SIG-M5 (cell line): ENCODE data around the gene CDH13.

Experiments
- DNase-seq: peaks from one replicate; lab custom pipeline; 2025; lab: John Stamatoyannopoulos, UW

The CDH13 gene

DNA sequence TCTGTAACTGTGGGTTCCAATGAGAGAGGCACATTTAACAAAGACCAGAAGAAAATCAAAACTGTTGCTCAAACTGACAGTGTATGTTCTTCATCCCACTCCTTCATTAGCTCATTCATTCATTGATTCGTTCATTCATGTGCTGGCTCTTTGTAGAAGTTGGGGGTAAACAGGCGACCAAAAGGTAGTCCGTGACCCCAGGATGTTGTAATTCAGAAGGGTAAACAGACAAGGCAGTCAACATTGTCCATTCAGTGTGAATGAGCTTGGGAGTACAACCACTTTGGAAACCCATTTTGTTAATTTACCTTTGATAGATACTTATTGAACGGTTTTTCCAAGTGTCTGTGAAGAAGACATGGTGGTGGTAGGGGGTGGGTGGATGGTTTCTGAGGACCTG is 26.1 kb downstream of the CDH13 start:
- DNase-seq, result no peak

GRCh38 chr16:82653550-82654511 is 27.1 kb downstream of the CDH13 start:
- no peak for DNase-seq

DNA sequence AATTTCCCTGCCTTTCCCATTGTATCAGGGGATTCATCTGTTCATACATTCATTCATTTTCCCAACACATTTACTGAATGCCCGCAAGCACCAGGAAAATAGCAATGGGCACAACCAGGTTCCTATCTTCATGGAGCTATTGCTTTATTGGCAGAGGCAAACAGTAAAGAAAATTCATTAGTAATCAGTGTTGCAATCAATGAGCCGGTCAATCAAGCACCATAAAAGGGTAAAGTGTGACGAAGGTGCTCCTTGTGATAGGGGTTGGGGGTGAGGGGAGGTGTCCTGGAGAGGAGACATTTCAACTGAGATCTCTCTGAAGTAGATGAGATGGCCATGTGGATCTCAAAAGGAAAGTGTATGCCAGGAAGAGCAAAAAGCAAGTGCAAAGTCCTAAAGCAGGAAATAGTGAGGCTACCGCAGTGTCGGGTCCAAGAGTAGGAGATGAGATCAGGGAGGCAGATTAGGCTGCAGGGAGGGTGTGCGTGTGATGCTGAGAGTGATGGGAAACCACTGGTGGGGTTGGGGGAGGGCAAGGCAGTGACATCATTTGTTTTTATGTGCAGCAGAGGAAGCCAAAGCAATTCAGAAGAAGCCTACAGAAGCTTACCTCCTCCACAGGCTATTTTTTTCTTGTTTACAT is 28.4 kb downstream of the CDH13 start:
- no peak for DNase-seq

DNA sequence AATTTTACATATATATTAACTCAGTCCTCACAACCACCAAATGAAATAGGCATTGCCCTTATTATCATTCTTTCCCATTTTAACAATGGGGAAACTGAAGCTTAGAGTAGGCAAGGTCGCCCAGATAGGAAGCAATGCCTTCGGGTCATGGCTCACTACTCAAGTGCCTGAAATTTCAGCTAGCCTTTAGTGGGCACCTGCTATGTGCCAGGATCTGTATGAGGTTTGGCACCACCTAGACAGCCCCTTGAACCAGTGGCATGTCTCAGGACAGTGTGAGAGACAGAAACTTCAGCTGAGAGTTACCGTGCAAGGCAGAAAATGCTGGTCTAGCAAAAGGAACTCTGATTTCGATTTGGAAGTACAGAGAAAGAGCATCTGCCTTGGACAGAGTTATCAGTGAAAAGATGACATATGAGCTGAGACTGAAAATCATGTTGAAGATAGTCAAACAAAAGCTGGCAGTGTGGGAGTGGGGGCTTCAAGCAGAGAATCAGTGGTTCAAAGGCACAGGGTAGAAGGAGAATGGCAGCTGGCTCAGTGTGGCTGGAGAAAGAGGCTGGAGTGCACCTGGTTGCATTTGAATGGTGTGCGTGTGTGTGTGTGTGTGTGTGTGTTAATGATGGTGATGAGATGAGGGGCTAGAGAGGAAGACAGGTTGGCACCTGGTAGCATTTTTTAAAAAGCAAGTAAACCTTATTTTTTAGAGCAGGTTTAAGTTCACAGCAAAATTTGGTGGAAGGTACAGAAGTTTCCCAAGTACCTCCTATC is 29.1 kb downstream of the CDH13 start:
- no peak for DNase-seq

GRCh38 chr16:82657239-82657638 is 30.5 kb downstream of the CDH13 start:
- no peak for DNase-seq

GRCh38 chr16:82657786-82658185 is 31.0 kb downstream of the CDH13 start:
- no peak for DNase-seq

- DNase-seq, result no peak
Observed at GRCh38 chr16:82658796-82659195, 32.0 kb downstream of the CDH13 start.

- DNase-seq, result no peak
Observed at GRCh38 chr16:82660075-82660645, 33.4 kb downstream of the CDH13 start.

- DNase-seq, result no peak
Observed at GRCh38 chr16:82660966-82661365, 34.2 kb downstream of the CDH13 start.

- no peak for DNase-seq
Observed at GRCh38 chr16:82664181-82664580, 37.4 kb downstream of the CDH13 start.

GRCh38 chr16:82665025-82665424 is 38.3 kb downstream of the CDH13 start:
- DNase-seq, result no peak

- DNase-seq, result no peak
Observed at GRCh38 chr16:82667437-82667836, 40.7 kb downstream of the CDH13 start.

GRCh38 chr16:82668094-82668493 is 41.3 kb downstream of the CDH13 start:
- DNase-seq, result no peak

GRCh38 chr16:82671741-82672140 is 45.0 kb downstream of the CDH13 start:
- DNase-seq, result no peak

- no peak for DNase-seq
Observed at GRCh38 chr16:82672676-82673075, 45.9 kb downstream of the CDH13 start.

DNA sequence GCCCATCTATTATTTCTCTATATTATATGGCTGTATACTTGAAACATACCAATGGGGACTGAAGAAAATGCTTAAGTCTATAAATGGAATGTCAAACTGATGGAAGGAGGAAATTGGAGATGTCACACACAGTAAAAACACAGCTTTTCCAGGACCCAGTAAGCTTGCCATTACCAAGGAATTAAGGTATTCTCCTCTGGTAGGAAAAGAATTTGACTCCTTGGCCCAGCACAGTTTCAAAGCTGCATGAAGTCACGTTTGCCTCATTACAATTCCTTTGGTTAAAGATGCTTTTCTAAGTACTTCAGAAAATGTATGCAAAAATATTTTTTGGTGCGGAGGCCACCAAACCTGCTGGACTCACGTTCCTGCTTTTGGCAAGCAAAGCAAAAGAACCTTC is 48.5 kb downstream of the CDH13 start:
- no peak for DNase-seq

DNA sequence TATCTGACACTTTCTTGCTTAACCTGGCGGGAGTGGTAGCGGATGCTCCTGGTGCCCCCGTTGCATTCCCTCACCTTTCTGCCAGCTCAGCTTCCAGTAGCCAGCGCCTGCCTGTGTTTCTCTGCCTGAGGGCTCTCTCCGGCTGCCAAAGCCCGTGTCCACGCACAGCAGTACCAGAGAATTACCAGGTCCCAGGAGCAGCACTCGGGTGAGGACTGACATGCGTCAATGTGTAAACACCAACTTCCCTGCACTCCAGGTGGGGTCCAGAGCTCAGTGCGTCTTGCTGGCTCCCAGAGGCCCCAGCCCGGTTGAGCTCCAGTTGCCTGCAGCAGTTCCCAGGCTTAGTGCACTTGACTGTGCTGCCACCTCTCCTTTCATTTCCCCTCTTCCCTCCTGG is 54.8 kb downstream of the CDH13 start:
- DNase-seq, result no peak

- DNase-seq, result no peak
Observed at GRCh38 chr16:82682767-82683166, 56.0 kb downstream of the CDH13 start.

GRCh38 chr16:82684256-82684655 is 57.5 kb downstream of the CDH13 start:
- DNase-seq, result no peak

GRCh38 chr16:82685526-82685925 is 58.8 kb downstream of the CDH13 start:
- no peak for DNase-seq

DNA sequence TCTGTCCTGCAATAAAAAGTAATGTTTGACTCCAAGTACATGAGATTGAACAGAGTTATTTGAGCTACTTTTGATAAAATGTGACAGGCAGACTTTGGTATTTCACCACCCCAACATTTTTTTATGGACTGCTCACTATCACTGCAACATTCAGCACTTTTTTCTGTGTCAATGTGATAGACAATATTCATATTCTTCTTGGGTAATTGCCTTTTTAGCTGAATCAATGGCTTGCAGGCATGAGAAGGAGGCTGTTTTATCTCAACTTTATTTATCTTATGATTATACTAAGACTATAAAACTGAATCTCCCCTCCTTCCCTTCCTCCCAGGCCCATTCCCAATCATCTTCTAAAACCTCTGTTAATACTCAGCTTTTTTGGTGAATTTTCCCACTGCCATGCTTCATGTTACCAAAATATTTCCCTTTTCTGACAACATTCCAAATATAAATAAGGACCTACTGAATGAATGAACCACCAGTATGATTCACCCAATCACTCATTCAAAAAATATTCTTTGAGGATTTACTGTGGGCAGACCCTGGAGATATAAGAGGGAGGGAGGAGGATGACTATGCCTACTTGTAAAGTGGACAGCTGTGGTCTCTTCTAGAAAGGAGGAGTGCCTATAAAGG is 67.6 kb downstream of the CDH13 start:
- DNase-seq, result no peak

DNA sequence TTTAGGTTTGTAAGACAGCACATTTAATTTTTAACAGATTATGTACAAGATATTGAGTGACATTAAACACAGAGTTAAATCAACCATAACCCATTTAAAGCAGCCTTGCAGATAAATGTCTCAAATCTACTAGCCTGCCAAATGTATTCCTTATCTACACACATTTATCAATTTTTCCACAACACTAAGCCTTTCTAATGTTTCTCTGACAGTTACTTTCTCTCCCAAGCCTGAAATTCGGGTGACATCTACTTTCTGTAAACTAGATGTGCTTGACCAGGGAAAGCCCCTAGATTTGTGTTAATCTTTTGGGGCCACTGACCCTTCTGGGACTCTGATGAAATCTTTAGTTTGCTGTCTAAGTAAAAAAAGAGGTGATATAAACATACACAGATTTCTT is 69.0 kb downstream of the CDH13 start:
- DNase-seq, result no peak
